HG02970 (cell line): ENCODE measurements around the gene KCTD17.

ENCODE experiments used
- ATAC-seq: cut with Tn5 transposase; IDR thresholded peaks from one replicate; pipeline ENCODE4 v1.9.1; 2021; ENCODE audit warnings: mild to moderate bottlenecking, moderate library complexity, moderate number of reproducible peaks; ENCODE audit not compliant: unreplicated experiment, low FRiP score

KCTD17 gene

DNA sequence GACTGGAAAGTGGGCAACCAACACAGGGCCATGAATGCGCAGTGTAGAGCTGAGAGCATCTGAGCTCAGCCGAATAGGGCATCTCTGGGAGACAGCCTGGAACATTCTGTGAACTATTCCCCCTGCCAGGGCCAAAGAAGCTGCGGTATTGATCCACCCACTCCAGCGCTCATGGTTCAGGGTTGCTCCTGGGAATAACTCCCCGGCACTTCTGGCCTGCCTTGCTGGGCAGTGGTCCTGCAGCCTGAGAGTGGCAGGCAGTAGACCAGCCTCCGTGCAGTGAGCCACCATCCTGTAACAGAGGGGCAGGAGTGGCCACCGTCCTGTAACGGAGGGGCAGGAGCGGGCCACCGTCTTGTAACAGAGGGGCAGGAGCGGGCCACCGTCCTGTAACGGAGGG is 45.8 kb downstream of the KCTD17 start:
- ATAC-seq = no peak

DNA sequence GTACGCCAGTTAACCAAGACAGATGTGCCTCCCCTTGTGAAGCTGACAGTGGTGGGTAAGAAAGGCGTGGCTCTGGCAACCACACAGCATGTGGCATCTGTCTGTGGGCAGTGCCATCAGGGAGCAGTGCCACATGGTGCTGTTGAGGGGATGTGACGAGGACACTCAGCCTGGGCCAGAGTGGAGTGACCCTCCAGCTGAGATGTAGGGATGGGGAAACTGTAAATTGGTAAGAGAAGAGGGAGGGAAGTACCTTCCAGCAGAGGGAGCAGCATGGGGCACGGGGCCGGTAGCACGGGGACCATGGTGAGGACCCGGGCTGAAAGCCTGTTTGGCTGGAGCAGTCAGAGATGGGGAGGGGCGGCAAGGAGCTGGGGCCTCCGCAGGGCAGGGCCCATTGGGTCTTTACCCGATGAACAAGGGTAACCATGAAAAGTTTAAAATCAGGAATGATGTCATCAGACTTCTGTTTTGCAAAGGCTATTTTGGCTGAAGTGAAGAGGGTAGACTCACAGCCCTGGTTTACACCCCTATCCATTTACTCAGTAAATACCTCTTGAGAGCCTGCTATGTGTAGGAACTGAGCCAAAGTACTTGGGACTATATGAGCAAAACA is 47.5 kb downstream of the KCTD17 start:
- ATAC-seq = no peak

DNA sequence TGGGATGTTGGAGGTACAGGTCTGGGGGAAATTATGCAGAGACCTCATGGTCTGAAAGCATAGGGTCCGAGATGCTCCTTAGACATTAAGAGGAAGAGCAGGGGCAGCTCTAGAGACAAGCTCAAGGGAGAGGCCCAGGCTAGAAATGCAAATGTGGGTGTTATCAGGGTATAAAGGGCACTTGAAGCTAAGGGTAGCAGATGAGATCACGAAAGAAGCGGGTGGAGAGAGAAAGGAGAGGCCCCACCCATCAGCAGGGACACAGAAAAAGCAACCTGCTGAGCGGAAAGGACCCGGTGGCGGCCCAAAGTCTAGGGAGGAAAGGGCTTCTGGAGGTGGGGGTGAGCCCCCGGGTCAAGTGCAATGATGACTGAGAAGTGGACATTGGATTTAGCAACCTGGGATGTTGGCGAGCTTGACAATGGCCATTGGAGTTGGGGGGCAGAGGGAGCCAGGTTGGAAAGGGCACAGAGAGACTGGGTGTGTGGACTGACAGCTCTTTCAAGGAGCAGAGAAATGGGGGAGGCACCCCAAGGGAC is 49.1 kb downstream of the KCTD17 start:
- ATAC-seq = no peak

DNA sequence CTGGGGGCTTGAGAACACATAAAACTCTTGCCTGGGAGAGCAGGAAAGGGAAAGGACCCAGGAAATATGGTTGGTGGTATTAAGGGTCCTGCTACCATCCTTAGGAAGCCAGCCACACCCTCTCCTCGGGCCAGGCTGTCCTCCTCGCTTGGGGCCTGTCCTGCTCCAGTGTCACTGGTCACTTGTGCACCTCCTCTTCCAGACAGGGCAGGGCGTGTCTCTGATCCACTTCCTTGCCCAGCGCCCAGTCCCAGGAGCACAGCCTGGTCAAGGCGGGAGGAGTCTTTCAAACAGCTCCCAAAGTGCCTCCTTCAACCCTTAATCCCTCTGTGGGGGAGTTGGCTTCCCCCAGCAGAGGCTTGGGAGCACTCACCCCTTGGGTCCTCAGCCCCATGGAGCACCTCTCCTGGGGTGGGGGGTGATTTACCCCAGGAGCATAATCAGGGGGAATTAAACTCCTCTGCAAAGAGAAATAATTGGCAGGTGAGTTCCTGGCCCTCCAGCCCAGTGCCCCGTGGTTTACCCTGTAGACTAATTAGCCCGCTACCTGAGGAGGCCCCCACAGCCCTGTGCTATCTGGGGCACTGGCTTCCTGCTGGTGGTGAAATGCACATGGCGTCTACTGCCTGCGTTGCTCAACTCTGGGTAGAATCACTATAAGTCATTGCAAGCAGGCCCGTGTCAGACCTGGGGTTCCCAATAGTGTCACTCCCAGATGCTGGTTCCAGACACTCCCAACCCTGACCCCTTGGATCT is 49.9 kb downstream of the KCTD17 start:
- no peak for ATAC-seq

DNA sequence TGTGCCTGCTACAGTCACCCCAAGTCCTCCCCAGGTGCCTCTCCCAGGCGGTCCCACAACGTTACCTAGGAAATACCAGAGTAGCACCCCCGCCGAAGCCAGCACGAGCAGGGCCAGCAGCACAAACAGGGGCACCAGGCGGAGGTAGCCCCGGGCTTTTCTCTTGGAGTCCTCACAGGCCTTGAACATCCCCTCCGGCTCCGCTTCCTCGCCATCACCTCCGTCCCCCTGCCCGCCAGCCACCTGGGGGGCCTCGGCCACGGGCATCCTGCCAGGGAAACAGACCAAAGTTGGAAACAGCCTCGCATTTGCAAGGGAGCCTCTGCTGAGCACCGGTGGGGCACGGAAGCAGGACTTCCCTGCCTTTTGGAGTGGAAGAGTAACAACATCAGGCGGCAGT is 51.6 kb downstream of the KCTD17 start:
- ATAC-seq = no peak

DNA sequence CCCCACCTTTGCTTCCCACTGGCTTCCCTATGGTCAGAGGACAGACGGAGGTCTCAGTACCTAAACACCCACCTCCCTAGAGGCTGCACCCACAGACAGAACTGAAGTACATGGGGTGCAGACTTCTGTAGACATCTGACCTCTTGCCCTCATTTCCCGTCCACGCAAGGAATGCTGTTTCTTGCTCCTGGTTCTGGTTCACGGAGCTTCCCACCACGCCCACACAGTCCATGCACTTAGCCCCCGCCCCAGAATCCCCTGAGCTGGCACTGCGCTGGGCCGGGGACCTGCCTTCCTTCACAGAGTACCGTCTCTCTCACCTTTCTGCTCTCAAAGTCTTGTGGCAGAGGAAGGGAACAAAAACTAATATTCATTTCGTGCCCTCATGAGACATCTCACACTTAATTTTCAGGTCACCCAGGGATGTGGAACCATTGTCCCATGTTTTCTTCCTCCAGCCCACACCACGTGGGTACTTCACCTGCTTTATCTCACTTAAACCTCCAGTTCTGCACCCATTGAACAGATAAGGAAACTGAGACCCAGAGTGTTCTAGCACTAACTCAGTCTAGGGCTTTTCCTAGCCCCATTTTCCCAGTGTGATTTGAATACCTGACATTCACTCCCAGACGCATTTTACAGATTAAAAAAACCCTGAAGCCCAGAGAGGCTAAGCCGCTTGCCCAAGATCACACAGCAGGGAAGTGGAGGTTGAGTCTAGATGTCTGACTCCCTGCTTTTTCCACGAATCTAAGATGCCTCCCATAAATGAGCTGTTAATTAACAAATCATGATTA is 52.3 kb downstream of the KCTD17 start:
- ATAC-seq = no peak

DNA sequence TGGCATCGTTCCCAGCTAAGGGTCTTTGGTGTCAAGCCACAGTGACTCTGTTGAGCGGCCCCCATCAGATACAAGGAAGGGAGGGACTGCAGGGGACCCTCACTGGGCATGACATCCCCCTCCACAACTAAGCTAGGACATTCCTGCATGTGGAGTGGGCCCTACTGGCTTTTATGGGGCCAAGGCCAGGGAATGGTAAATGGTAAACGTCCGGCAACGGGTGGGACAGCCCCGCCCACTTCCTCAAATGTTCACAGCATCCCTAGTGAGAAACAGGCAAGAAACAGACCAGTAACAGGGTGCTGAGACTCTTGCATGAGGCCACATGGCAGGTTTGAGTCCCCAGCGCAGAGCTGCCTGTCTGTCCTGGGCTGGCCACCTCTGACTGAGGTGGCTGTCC is 53.6 kb downstream of the KCTD17 start:
- no peak for ATAC-seq

DNA sequence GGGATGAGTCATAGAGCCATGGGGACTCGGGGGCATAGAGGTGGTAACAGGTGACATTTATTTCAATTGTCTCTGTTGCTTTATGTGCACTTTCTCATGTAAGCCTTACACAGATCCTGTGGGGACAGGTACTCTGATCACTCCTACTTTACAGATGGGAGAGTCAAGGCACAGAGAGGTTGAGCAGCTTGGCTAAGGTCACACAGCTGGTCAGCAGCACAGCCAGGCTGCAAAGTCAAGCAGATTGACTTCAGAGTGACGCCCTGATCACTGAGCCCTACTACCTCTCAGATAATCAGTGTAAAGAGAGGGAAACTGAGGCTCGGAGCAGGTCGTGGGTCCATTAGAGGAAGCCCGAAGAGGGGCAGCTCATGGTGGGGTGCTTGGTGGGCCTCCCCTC is 54.4 kb downstream of the KCTD17 start:
- ATAC-seq = no peak

DNA sequence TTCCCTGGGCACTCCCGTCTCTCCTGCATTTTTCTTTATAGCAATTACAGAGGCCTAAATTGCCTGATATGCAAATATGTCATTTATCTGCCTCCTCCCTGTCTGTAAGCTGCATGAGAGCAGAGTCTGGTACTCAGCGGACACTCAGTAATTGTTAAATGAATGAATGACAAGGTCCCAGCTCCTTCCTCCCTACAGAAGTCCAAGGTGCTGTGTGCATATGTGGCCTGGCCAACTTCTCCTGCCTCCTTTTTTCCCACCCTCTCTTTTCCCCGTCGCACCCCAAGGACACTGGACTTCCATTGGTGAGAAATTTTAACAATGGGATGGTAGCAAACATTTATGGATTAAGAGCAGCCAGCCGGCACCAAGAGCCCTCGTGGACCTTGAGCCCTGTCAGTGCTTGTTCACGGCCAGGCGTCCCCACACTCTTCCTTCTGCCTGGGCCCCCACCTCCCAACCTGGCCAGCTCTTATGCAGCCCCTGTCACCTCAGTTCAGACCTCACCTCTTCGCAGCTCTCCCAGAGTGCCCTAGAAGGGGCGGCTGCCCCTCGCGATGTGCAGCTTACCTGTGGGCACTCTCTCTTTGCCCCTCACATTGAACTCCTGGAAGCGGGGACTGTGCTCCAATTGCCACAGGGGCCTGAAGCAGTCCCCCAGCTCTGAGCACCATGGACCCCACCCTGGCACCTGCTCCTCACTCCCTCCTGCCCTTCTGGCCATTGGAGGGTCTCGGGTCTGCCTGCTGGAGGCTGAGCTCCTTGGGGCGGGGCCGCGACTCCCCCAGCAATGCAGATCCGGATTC is 56.5 kb downstream of the KCTD17 start:
- ATAC-seq = no peak

DNA sequence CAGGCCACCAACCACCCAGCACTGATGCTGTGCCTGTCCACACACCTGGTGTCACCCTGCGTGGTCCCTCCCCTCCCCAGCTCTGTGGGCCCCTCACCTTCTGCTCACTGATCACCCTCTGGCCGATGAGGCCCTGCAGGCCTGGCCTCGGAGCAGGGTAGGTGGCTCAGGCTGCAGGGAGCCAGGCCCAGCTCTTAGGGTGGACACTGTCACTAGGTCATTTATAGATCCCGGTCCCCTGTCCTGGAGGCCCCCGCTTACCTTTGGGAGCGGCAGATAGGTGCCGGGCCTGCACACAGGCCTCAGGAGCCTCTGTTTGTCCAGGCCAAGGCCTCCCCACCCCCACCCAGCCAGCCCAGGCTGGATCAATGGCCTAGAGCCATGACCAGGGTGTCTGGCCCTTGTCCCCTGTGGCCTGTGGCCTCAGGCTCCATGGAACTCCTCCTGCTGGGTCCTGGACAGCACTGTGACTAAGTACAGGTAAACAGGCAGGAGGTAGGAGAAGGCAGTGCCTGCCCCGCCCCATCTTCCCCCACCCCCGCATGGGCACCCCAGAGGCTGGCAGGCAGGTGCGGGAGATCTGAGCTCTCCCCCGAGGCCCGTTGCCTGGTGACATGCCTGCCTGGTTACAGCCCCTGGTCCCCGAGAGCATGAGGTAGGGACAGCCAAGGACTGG is 57.8 kb downstream of the KCTD17 start, which contains the start of gene TMPRSS6:
Gene TMPRSS6 (minus strand): TSS at position 472 of the 676 bp plus-strand sequence. CDS start 6,296 bp downstream, outside the sequence.
- ATAC-seq = no peak

DNA sequence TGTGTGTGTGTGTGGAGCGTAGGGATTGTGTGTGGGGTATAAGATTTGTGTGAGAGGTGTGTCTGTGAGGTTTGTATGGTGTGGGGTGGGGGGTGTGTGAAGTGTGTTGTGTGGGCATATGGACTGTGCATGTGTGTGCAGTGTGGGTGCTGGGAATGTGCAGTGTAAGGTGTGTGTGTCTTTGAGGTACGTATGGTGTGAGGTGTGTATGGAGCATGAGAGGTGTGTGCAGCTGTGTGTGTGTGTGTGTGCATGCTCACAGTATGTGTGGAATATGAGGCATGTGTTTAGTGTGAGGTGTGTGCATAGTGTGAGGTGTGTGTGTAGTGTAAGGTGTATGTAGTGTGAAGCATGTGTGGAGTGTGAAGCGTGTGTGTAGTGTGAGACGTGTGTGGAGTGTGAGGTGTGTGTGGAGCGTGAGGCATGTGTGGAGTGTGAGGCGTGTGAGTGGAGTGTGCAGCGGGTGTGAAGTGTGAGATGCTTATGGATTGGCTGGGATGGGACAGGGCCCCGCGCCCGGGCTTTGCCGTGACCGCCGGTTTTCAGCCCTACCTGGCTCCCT is 59.7 kb downstream of the KCTD17 start:
- ATAC-seq = no peak

DNA sequence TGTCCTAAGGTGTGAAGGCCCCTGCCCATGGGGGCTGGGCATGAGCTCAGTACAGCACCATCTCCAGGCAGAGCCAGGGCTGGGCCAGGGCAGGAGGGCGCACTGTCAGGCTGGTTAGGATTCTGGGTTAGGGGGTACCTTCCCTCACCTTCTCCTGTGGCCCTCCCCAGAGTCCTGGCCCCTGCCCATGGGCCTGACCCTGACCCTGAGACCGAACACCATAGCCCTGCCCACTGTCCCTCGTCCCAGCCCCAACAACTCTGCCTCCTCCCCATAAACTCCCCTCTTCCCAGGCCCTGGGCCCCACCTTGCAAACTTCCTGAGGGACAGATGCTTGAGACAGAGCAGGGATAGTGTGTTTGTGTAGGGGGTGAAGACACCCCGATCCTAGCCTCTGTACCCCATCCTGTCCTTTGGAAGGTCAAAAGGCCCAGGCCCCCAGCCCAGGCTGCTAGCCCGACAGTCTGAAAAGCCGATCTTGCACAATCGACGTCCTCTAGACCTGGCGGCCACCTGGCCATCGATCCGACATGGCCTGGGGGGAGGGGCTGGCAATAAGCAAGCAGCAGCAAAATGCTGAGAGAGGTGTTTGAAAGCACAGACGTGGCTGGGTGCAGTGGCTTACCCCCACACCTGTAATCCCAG is 60.7 kb downstream of the KCTD17 start:
- no peak for ATAC-seq
